ENCODE results near the gene IRAK2. TPM values are rescaled to one million over a fixed set of nuclear protein-coding genes. Genes with fewer than 3 reads are reported as not detected.

Gene IRAK2
- total RNA-seq, 6 experiments from 2014 or later = 2.6 to 4.4 (median 3.5) TPM

GRCh38 chr3:10192953-10193691, 28.4 kb downstream of the IRAK2 start:
- Mint-ChIP-seq H3K4me1 (ENCODE audit: low read depth) (peaks cover 69% of the 10 kb centered on the region), H3K9me3 (no peaks in the 10 kb centered on the region), H3K27ac (peak overlapping the region; percentile 89), H3K36me3 (ENCODE audit: low read depth) (peaks cover 6% of the 10 kb centered on the region; the same call in 1 of the 2 replicates), H3K27me3 (ENCODE audit: insufficient read depth) (peaks cover 2% of the 10 kb centered on the region), H3K4me3 (peak overlapping the region; percentile 76)
- peak; percentile 95 for DNase-seq
- peak; percentile 85 for TF ChIP-seq CTCF (IDR thresholded peaks at IDR 0.05)

GRCh38 chr3:10193692-10194327, 29.1 kb downstream of the IRAK2 start:
- Mint-ChIP-seq H3K27me3 (ENCODE audit: insufficient read depth) (peaks cover 2% of the 10 kb centered on the region), H3K27ac (peak overlapping the region; percentile 89), H3K4me1 (ENCODE audit: low read depth) (peaks cover 75% of the 10 kb centered on the region), H3K36me3 (ENCODE audit: low read depth) (peaks cover 5% of the 10 kb centered on the region; the same call in 1 of the 2 replicates), H3K4me3 (no peak overlapping the region), H3K9me3 (no peaks in the 10 kb centered on the region)
- DNase-seq = no peak
- TF ChIP-seq CTCF (IDR thresholded peaks at IDR 0.05) = no peak

- no peak for DNase-seq
- peaks cover 75% of the 10 kb centered on the region for H3K4me1 Mint-ChIP-seq (ENCODE audit: low read depth)
Observed at GRCh38 chr3:10194328-10195071, 29.8 kb downstream of the IRAK2 start.

GRCh38 chr3:10195366-10196089, 30.8 kb downstream of the IRAK2 start:
- Mint-ChIP-seq H3K27me3 (ENCODE audit: insufficient read depth) (peaks cover 2% of the 10 kb centered on the region), H3K4me1 (ENCODE audit: low read depth) (peaks cover 72% of the 10 kb centered on the region), H3K27ac (peak overlapping the region; percentile 89), H3K4me3 (no peak overlapping the region), H3K9me3 (no peaks in the 10 kb centered on the region), H3K36me3 (ENCODE audit: low read depth) (no peaks in the 10 kb centered on the region)
- no peak for DNase-seq
- no peak for TF ChIP-seq CTCF (IDR thresholded peaks at IDR 0.05)

More at GRCh38 chr3:10194328-10195071, 29.8 kb downstream of the IRAK2 start:
- Mint-ChIP-seq H3K9me3 (no peaks in the 10 kb centered on the region), H3K27me3 (ENCODE audit: insufficient read depth) (peaks cover 2% of the 10 kb centered on the region), H3K27ac (peak overlapping the region; percentile 89), H3K36me3 (ENCODE audit: low read depth) (no peaks in the 10 kb centered on the region), H3K4me3 (no peak overlapping the region)
- TF ChIP-seq CTCF (IDR thresholded peaks at IDR 0.05) = no peak

Measured in HFFc6 (cell line).